ENCODE results near the gene TMEM126A. TPM values are rescaled to one million over a fixed set of nuclear protein-coding genes. Genes with fewer than 3 reads are reported as not detected.
"Not testable (repeated sequence)": the region's sequence is repeated elsewhere in the genome, so short reads cannot be mapped to it uniquely, and the experiment has no call there.

Gene TMEM126A
- total RNA-seq, 5 donors from 2014 or later (not counting 1 experiment from before 2014, with no cell fraction given), result 17.3 to 20.9 (median 19.0) TPM

DNA sequence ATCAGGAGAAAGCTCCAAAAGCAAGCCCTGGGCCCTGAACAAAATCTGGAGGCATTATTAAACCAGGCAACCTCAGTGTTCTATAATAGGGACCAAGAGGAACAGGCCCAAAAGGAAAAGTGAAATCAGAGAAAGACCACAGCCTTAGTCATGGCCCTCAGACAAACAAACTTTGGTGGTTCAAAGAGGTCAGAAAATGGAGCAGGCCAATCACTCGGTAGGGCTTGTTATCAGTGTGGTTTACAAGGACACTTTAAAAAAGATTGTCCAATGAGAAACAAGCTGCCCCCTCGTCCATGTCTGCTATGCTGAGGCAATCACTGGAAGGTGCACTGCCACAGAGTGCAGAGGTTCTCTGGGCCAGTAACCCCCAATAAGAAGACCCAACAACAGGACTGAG, 38.5 kb upstream of the TMEM126A start:
- H3K4me1 Mint-ChIP-seq; H3K27me3 ChIP-seq (replicated peaks in 1 of 2; ENCODE audit: control insufficient read depth in 2 of 2, extremely low read depth in 1 of 2, insufficient read depth in 2 of 2, low read length in 1 of 2); H3K9me3 ChIP-seq; H3K27ac Mint-ChIP-seq; H3K4me1 ChIP-seq (ENCODE audit: control insufficient read depth in 1 of 2, extremely low read depth in 1 of 2, insufficient read depth in 2 of 2, low read length in 2 of 2); H3K27ac ChIP-seq (ENCODE audit: low read length); H3K36me3 Mint-ChIP-seq; DNase-seq; H3K9me3 Mint-ChIP-seq; ATAC-seq (replicated peaks in 1 of 4); H3K27me3 Mint-ChIP-seq; CTCF ChIA-PET; POLR2A ChIA-PET; H3K4me3 Mint-ChIP-seq; H3K36me3 ChIP-seq (ENCODE audit: control insufficient read depth in 2 of 2, extremely low read depth in 1 of 2, insufficient read depth in 1 of 2, low read length in 1 of 2); H3K4me3 ChIP-seq (ENCODE audit: control insufficient read depth in 1 of 2, extremely low read depth in 1 of 2, low read length in 1 of 2): not testable (repeated sequence)
- WGBS (ENCODE audit: insufficient coverage), result no CpG with 5 or more reads among the region's 2 CpGs

DNA sequence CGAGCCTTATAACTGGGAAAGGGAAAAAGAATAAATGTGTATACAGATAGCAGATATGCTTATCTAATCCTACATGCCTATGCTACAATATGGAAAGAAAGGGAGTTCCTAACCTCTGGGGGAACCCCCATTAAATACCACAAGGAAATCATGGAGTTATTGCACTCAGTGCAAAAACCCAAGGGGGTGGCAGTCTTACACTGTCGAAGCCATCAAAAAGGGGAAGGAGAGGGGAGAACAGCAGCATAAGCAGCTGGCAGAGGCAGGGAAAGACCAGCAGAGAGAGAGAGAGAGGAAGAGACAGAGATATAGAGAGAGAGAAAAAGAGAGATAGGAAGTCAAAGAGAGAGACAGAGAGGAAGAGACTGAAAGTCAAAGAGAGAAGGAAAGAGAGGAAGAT, 36.1 kb upstream of the TMEM126A start:
- H3K27me3 Mint-ChIP-seq; H3K4me3 Mint-ChIP-seq; H3K27me3 ChIP-seq (replicated peaks in 1 of 2; ENCODE audit: control insufficient read depth in 2 of 2, extremely low read depth in 1 of 2, insufficient read depth in 2 of 2, low read length in 1 of 2); H3K27ac ChIP-seq (ENCODE audit: low read length); H3K4me1 Mint-ChIP-seq; H3K4me1 ChIP-seq (ENCODE audit: control insufficient read depth in 1 of 2, extremely low read depth in 1 of 2, insufficient read depth in 2 of 2, low read length in 2 of 2); H3K4me3 ChIP-seq (ENCODE audit: control insufficient read depth in 1 of 2, extremely low read depth in 1 of 2, low read length in 1 of 2); H3K9me3 ChIP-seq; CTCF ChIA-PET; H3K27ac Mint-ChIP-seq; H3K9me3 Mint-ChIP-seq; DNase-seq; ATAC-seq (replicated peaks in 1 of 4); POLR2A ChIA-PET; H3K36me3 Mint-ChIP-seq; H3K36me3 ChIP-seq (ENCODE audit: control insufficient read depth in 2 of 2, extremely low read depth in 1 of 2, insufficient read depth in 1 of 2, low read length in 1 of 2): not testable (repeated sequence)
- WGBS (ENCODE audit: insufficient coverage), result 0% methylated on average over 1 of the region's 2 CpGs

DNA sequence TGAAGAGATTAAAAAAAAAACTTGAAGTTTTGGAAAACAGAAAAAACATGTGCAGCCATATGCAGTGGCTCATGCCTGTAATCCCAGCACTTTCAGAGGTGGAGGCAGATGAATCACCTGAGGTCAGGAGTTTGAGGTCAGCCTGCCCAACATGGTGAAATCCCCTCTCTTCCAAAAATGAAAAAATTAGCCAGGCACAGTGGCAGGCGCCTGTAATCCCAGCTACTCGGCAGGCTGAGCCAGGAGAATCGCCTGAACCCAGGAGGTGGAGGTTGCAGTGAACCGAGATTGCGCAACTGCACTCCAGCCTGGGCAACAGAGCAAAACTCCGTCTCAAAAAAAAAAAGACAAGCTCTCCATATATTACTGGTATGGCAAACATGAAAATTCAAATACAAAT, 28.3 kb upstream of the TMEM126A start:
- Histone ChIP-seq H3K36me3 (ENCODE audit: control insufficient read depth in 2 of 2, extremely low read depth in 1 of 2, insufficient read depth in 1 of 2, low read length in 1 of 2) (no peaks in the 10 kb centered on the region), H3K9me3 (no peaks in the 10 kb centered on the region), H3K4me3 (ENCODE audit: control insufficient read depth in 1 of 2, extremely low read depth in 1 of 2, low read length in 1 of 2) (no peak overlapping the region), H3K27me3 (replicated peaks in 1 of 2; ENCODE audit: control insufficient read depth in 2 of 2, extremely low read depth in 1 of 2, insufficient read depth in 2 of 2, low read length in 1 of 2) (peaks cover 0 to under 1% of the 10 kb centered on the region in 2 experiments), H3K4me1 (ENCODE audit: control insufficient read depth in 1 of 2, extremely low read depth in 1 of 2, insufficient read depth in 2 of 2, low read length in 2 of 2) (no peaks in the 10 kb centered on the region), H3K27ac (ENCODE audit: low read length) (no peak overlapping the region)
- ChIA-PET POLR2A (no interaction called here), CTCF (no interaction called here)
- no CpG with 5 or more reads among the region's 6 CpGs for WGBS (ENCODE audit: insufficient coverage)
- ATAC-seq (replicated peaks in 1 of 4) (no peak), DNase-seq (no peak)
- peaks cover 0 to 4% of the 10 kb centered on the region in 2 donors for H3K27me3 Mint-ChIP-seq
- no peak overlapping the region for H3K4me3 Mint-ChIP-seq
- peaks cover 3% of the 10 kb centered on the region for H3K36me3 Mint-ChIP-seq
- H3K27ac Mint-ChIP-seq, result no peak overlapping the region
- no peaks in the 10 kb centered on the region for H3K9me3 Mint-ChIP-seq
- peaks cover 0 to under 1% (median 0%) of the 10 kb centered on the region in 3 donors for H3K4me1 Mint-ChIP-seq

DNA sequence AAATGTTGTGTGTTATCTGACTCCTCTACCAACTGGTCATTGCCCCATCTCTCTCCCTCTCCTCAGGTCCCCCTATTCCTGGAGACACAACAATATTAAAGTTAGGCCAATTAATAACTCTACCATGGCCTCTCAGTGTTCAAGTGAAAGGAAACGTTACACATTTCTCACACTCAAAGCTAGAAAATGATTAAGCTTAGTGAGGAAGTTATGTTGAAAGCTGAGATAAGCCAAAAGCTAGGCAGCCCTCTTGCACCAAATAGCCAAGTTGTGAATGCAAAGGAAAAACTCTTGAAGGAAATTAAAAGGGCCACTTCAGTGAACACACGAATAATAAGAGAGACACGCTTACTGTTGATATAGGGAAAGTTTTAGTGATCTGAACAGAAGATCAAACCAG, 27.5 kb upstream of the TMEM126A start:
- Histone ChIP-seq H3K36me3 (ENCODE audit: control insufficient read depth in 2 of 2, extremely low read depth in 1 of 2, insufficient read depth in 1 of 2, low read length in 1 of 2) (no peaks in the 10 kb centered on the region), H3K4me3 (ENCODE audit: control insufficient read depth in 1 of 2, extremely low read depth in 1 of 2, low read length in 1 of 2) (no peak overlapping the region), H3K9me3 (no peaks in the 10 kb centered on the region), H3K27ac (ENCODE audit: low read length) (no peak overlapping the region), H3K27me3 (replicated peaks in 1 of 2; ENCODE audit: control insufficient read depth in 2 of 2, extremely low read depth in 1 of 2, insufficient read depth in 2 of 2, low read length in 1 of 2) (no peaks in the 10 kb centered on the region), H3K4me1 (ENCODE audit: control insufficient read depth in 1 of 2, extremely low read depth in 1 of 2, insufficient read depth in 2 of 2, low read length in 2 of 2) (no peaks in the 10 kb centered on the region)
- Mint-ChIP-seq H3K27ac (no peak overlapping the region), H3K36me3 (peaks cover 3% of the 10 kb centered on the region), H3K9me3 (no peaks in the 10 kb centered on the region), H3K4me3 (no peak overlapping the region), H3K4me1 (peaks cover 3 to 8% (median 4%) of the 10 kb centered on the region in 3 donors), H3K27me3 (peaks cover 0 to 4% of the 10 kb centered on the region in 2 donors)
- DNase-seq (no peak), ATAC-seq (replicated peaks in 1 of 4) (no peak)
- ChIA-PET CTCF (no interaction called here), POLR2A (no interaction called here)
- no CpG with 5 or more reads among the region's 3 CpGs for WGBS (ENCODE audit: insufficient coverage)

DNA sequence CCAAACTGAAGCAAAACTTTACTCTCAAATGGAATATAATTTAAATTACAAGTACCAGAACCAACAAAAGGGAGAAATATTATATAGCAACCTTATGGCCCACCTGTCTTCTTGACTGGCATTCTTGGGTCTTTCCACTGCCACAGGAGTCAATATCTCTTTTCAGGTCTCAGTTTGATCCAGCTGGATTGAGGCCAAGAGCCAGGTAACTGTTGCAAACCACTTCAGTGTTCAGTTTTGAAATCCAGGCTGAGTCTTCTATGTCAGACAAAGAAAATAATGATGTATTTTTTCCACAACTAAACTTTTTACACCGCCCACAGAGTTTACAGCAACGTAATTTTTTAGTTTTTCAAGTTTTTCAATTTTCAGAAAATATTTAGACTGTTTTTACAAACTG, 21.3 kb upstream of the TMEM126A start:
- no CpG with 5 or more reads among the region's 2 CpGs for WGBS (ENCODE audit: insufficient coverage)
- Mint-ChIP-seq H3K27me3 (no peaks in the 10 kb centered on the region), H3K4me1 (peaks cover 44 to 48% (median 44%) of the 10 kb centered on the region in 3 donors), H3K4me3 (peak overlapping the region; percentile 95 to 98 (median 96)), H3K9me3 (no peaks in the 10 kb centered on the region), H3K27ac (peak overlapping the region; percentile 95 to 98), H3K36me3 (peaks cover 5% of the 10 kb centered on the region)
- Histone ChIP-seq H3K27me3 (replicated peaks in 1 of 2; ENCODE audit: control insufficient read depth in 2 of 2, extremely low read depth in 1 of 2, insufficient read depth in 2 of 2, low read length in 1 of 2) (no peaks in the 10 kb centered on the region), H3K27ac (ENCODE audit: low read length) (no peak overlapping the region), H3K36me3 (ENCODE audit: control insufficient read depth in 2 of 2, extremely low read depth in 1 of 2, insufficient read depth in 1 of 2, low read length in 1 of 2) (peaks cover 5 to 6% of the 10 kb centered on the region in 2 donors), H3K9me3 (no peaks in the 10 kb centered on the region), H3K4me3 (ENCODE audit: control insufficient read depth in 1 of 2, extremely low read depth in 1 of 2, low read length in 1 of 2) (no peak overlapping the region), H3K4me1 (ENCODE audit: control insufficient read depth in 1 of 2, extremely low read depth in 1 of 2, insufficient read depth in 2 of 2, low read length in 2 of 2) (peaks cover 16 to 18% of the 10 kb centered on the region in 2 experiments)
- ChIA-PET CTCF (no interaction called here), POLR2A (interaction anchor here (0.6 to 1.6 kb wide), 6 partner anchors 9 to 644 kb away, joined by 3 to 14 read pairs (median 3); partner anchors contain the start of genes CREBZF (in 1 of the 2) and TMEM126A (in 1 of the 2))
- ATAC-seq (replicated peaks in 1 of 4) (no peak), DNase-seq (peak in 1 of 35 experiments; percentile 16)

DNA sequence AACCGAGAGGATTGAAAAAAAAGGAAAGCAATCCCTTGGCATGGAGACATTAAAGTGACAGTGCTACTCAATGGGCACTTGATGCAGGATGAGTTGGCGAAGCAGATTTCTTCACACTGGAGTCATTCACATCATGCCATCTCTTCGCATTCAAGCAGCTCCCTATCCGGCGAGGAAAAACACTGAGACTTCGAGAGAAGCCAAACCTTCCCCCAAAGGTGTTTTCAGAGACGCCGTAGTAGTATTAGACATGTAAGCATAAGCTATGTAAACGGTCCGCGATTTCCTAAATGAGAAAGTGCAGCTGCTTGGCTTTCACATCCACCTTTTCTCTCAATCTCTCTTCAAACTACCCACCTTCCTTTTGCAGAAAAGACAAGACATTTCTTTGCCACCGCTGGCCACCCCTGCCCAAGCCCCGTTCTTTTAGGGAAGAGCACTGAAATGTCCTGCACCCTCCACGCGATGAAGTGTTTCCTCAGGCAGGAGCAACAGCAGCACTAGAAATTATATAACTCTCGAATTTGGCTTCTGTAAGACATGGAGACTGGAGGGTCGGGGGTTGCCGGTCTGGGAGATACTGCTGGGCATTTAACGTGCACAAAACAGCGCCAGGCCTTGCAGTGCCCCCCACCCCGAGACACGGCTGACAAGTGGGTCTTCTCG, 20.3 kb upstream of the TMEM126A start, which contains the start of gene DLG2:
TSS of gene DLG2 (minus strand) at position 13 of the 666 bp plus-strand sequence.
- DNase-seq (peak in 9 of 35 experiments; percentile 4 to 40 (median 10)), ATAC-seq (replicated peaks in 1 of 4) (peak in 3 of 4 experiments; percentile 3 to 5 (median 5))
- peaks cover 6 to 8% of the 10 kb centered on the region in 2 donors for H3K36me3 ChIP-seq (ENCODE audit: control insufficient read depth in 2 of 2, extremely low read depth in 1 of 2, insufficient read depth in 1 of 2, low read length in 1 of 2)
- Mint-ChIP-seq H3K4me1 (peaks cover 44 to 48% (median 44%) of the 10 kb centered on the region in 3 donors), H3K9me3 (no peaks in the 10 kb centered on the region), H3K4me3 (peak within 1 kb of the TSS; percentile 95 to 98 (median 96)), H3K27me3 (no peaks in the 10 kb centered on the region), H3K36me3 (peaks cover 9% of the 10 kb centered on the region), H3K27ac (peak within 1 kb of the TSS; percentile 95 to 98)
- H3K4me3 ChIP-seq (ENCODE audit: control insufficient read depth in 1 of 2, extremely low read depth in 1 of 2, low read length in 1 of 2), result peak within 1 kb of the TSS; percentile 92 to 98
- peaks cover 16 to 18% of the 10 kb centered on the region in 2 experiments for H3K4me1 ChIP-seq (ENCODE audit: control insufficient read depth in 1 of 2, extremely low read depth in 1 of 2, insufficient read depth in 2 of 2, low read length in 2 of 2)
- CTCF ChIA-PET, result interaction anchor here in 1 of 2 donors (0.8 to 3.3 kb wide), 4 partner anchors 20 to 617 kb away, joined by 3 to 21 read pairs (median 4); partner anchors contain the start of genes EED and TMEM126A
- H3K27ac ChIP-seq (ENCODE audit: low read length), result peak within 1 kb of the TSS; percentile 80
- WGBS (ENCODE audit: insufficient coverage), result 0% methylated on average over 9 of the region's 23 CpGs
- no peaks in the 10 kb centered on the region for H3K9me3 ChIP-seq
- POLR2A ChIA-PET, result interaction anchor here (0.5 to 2.8 kb wide), 8 partner anchors 20 to 441 kb away, joined by 3 to 13 read pairs (median 6); partner anchors contain the start of genes TMEM126A (in 2 of the 2), CREBZF (in 1 of the 2) and PICALM (in 1 of the 2)
- H3K27me3 ChIP-seq (replicated peaks in 1 of 2; ENCODE audit: control insufficient read depth in 2 of 2, extremely low read depth in 1 of 2, insufficient read depth in 2 of 2, low read length in 1 of 2), result no peaks in the 10 kb centered on the region

Measured in T-cell (primary cell).